T-helper 17 cell (primary cell): ENCODE data around the gene KLK15. TPM values are rescaled to one million over a fixed set of nuclear protein-coding genes. Genes with fewer than 3 reads are reported as not detected.
"Not testable (repeated sequence)": the region's sequence is repeated elsewhere in the genome, so short reads cannot be mapped to it uniquely, and the experiment has no call there.

Experiments
- ATAC-seq: fragments of 150-1000 bp; cut with Tn5 transposase; 2 replicates; pipeline ENCODE4 v1.10.0; 2021; ENCODE audit warnings: mild to moderate bottlenecking, moderate library complexity
- DNase-seq, 3 donors: peaks; one replicate each; pipeline versions ENCODE4 v3.0.0 to v3.0.0-alpha.2; 2020 to 2021
- H3K9me3 ChIP-seq: one replicate; pipeline ENCODE4 v1.7.0; 2013; ENCODE audit warnings: low read length, mild to moderate bottlenecking; ENCODE audit not compliant: control insufficient read depth, poor library complexity, severe bottlenecking
- H3K27ac Mint-ChIP-seq: one replicate; pipeline ENCODE4 v1.8.0; 2022; ENCODE audit warnings: mild to moderate bottlenecking, moderate library complexity, mixed read lengths
- H3K27me3 Mint-ChIP-seq: one replicate; pipeline ENCODE4 v1.8.0; 2022; ENCODE audit warnings: mixed read lengths
- H3K36me3 Mint-ChIP-seq: one replicate; pipeline ENCODE4 v1.8.0; 2022; ENCODE audit warnings: low read depth, mixed read lengths
- H3K4me1 Mint-ChIP-seq: one replicate; pipeline ENCODE4 v1.8.0; 2022; ENCODE audit warnings: mild to moderate bottlenecking, mixed read lengths
- H3K4me3 Mint-ChIP-seq: one replicate; pipeline ENCODE4 v1.8.0; 2022; ENCODE audit warnings: mild to moderate bottlenecking, moderate library complexity, mixed read lengths
- total RNA-seq, 4 donors: library from RNA in 2 of 4; stranded (reverse) in 2 of 4; gene quantifications; one replicate each; pipeline ENCODE4 v1.2.3 and lab custom pipeline; 2022 to 2026

The KLK15 gene
- total RNA-seq, 2 donors from 2014 or later = not detected

- Mint-ChIP-seq H3K27ac (no peak overlapping the region), H3K36me3 (no peaks in the 10 kb centered on the region), H3K4me1 (peaks cover 4% of the 10 kb centered on the region), H3K4me3 (peak overlapping the region; percentile 31), H3K27me3 (no peaks in the 10 kb centered on the region)
- no peaks in the 10 kb centered on the region for H3K9me3 ChIP-seq
- ATAC-seq (peak; percentile 53), DNase-seq (no peak)
Observed at GRCh38 chr19:50794074-50794875, 39.1 kb downstream of the KLK15 start.

- Mint-ChIP-seq H3K4me1 (peaks cover 4% of the 10 kb centered on the region), H3K27me3 (no peaks in the 10 kb centered on the region), H3K4me3 (no peak overlapping the region), H3K27ac (no peak overlapping the region), H3K36me3 (no peaks in the 10 kb centered on the region)
- DNase-seq = no peak
- no peak for ATAC-seq
- H3K9me3 ChIP-seq = no peaks in the 10 kb centered on the region
Observed at GRCh38 chr19:50793558-50794065, 39.8 kb downstream of the KLK15 start.

GRCh38 chr19:50792272-50793250, 40.8 kb downstream of the KLK15 start:
- Mint-ChIP-seq H3K4me1 (peaks cover 4% of the 10 kb centered on the region), H3K36me3 (no peaks in the 10 kb centered on the region), H3K27ac (no peak overlapping the region), H3K27me3 (no peaks in the 10 kb centered on the region), H3K4me3 (no peak overlapping the region)
- no peak for ATAC-seq
- DNase-seq = no peak
- H3K9me3 ChIP-seq = no peaks in the 10 kb centered on the region

DNA sequence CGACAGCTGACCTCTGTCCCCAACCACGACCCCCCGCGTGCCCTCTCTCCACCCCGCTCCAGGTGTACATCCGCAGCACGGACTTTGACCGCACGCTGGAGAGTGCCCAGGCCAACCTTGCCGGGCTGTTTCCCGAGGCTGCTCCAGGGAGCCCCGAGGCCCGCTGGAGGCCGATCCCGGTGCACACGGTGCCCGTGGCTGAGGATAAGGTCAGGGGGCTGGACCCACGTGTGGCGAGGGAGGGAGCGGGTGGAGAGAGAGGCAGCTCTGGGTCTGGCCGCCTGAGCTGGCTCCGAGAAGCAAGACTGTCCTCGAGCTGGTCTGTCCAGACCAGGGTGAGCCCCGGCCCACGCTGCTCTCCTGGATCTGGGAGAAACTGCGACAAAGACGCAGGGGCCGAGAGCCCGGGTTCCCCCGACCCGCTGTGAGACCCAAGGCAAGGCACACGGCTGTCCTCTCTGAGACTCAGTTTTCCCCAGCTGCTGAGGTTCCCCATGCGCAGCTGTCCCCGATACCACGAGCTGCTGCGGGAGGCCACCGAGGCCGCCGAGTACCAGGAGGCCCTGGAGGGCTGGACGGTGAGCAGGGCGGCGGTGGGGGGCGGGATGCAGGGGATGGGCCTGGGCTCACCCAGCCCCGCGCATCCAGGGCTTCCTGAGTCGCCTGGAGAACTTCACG, 41.6 kb downstream of the KLK15 start:
- DNase-seq (no peak), ATAC-seq (no peak)
- no peaks in the 10 kb centered on the region for H3K9me3 ChIP-seq
- Mint-ChIP-seq H3K27me3 (no peaks in the 10 kb centered on the region), H3K27ac (peak overlapping the region; percentile 82), H3K4me1 (peaks cover 4% of the 10 kb centered on the region), H3K4me3 (no peak overlapping the region), H3K36me3 (no peaks in the 10 kb centered on the region)

DNA sequence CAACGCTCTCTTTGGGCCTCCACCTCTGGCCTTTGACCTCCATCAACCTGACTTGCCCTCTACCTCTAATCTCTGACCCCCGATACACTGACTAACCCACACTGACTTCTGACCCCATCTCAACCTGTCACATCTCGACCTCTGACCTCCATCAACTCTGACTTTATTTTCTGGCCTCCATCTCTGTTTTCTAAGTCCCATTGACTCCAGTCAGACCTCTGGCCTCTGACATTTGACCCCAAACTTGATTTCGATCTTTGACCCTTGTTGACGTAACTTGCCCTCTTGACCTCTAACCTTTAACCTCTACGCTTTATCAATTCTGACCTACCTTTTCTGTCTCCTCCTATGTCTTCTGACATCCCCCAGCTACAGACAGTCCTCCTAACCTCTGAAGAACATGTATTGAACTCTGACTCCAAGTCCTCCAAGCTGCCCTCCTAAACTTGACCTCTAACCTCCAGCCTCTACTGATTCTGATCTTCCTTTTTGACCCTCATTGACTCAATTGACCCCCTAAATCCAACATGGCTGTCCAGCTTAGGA, 42.4 kb downstream of the KLK15 start:
- Mint-ChIP-seq H3K27ac (peak overlapping the region; percentile 82), H3K4me1 (peaks cover 4% of the 10 kb centered on the region), H3K36me3 (no peaks in the 10 kb centered on the region), H3K4me3 (no peak overlapping the region), H3K27me3 (no peaks in the 10 kb centered on the region)
- no peaks in the 10 kb centered on the region for H3K9me3 ChIP-seq
- ATAC-seq (no peak), DNase-seq (no peak)

- DNase-seq (no peak), ATAC-seq (no peak)
- H3K27me3 Mint-ChIP-seq = no peaks in the 10 kb centered on the region
- peaks cover 4% of the 10 kb centered on the region for H3K4me1 Mint-ChIP-seq
- no peak within 1 kb of the TSS for H3K4me3 Mint-ChIP-seq
- no peaks in the 10 kb centered on the region for H3K36me3 Mint-ChIP-seq
- H3K9me3 ChIP-seq = no peaks in the 10 kb centered on the region
- peak within 1 kb of the TSS; percentile 82 for H3K27ac Mint-ChIP-seq
Observed at GRCh38 chr19:50790396-50790795, 43.0 kb downstream of the KLK15 start, which contains the start of gene ACP4. TSS of gene ACP4 (plus strand) at chr19:50790415. CDS start at chr19:50790415, 0 bp downstream.

DNA sequence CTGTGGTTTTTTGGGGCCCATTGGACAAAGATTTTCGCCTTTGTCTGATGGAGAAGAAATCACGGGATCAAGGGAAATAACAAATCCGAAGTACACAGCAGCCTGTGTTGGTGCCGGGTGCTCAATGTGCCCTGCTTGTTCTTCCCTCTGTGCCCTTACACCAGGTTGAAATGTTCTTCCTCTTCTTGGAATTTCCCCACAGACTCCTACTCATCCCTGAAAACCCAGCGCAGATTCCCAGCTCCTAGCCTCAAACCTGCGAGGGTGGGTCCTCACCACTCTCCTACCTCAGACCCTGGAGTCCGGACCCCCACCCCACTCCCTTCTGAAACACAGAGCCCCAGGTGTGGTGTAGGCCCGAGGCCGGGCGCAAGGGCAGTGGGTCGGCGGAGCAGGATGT, 48.0 kb downstream of the KLK15 start:
- H3K27ac Mint-ChIP-seq = no peak overlapping the region
- no peak overlapping the region for H3K4me3 Mint-ChIP-seq
- peaks cover 23% of the 10 kb centered on the region for H3K27me3 Mint-ChIP-seq
- no peak for ATAC-seq
- no peaks in the 10 kb centered on the region for H3K9me3 ChIP-seq
- no peak for DNase-seq
- no peaks in the 10 kb centered on the region for H3K36me3 Mint-ChIP-seq
- H3K4me1 Mint-ChIP-seq = no peaks in the 10 kb centered on the region

GRCh38 chr19:50784710-50785109, 48.7 kb downstream of the KLK15 start:
- H3K9me3 ChIP-seq = no peaks in the 10 kb centered on the region
- H3K4me1 Mint-ChIP-seq = no peaks in the 10 kb centered on the region
- DNase-seq = no peak
- no peak for ATAC-seq
- H3K27me3 Mint-ChIP-seq = peaks cover 29% of the 10 kb centered on the region
- H3K27ac Mint-ChIP-seq = peak overlapping the region; percentile 39
- no peaks in the 10 kb centered on the region for H3K36me3 Mint-ChIP-seq
- no peak overlapping the region for H3K4me3 Mint-ChIP-seq

DNA sequence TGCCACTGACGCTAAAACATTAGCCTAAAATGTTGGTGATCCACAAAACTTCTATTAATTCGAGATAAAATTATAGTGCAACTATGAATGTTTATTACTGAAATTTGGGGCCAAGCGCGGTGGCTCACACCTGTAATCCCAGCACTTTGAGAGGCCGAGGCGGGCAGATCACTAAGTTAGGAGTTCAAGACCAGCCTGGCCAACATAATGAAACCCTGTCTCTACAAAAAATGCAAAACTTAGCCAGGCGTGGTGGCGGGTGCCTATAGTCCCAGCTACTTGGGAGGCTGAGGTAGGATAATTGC, 49.6 kb downstream of the KLK15 start:
- not testable (repeated sequence) for ATAC-seq, H3K36me3 Mint-ChIP-seq, H3K27ac Mint-ChIP-seq, DNase-seq, H3K4me3 Mint-ChIP-seq, H3K9me3 ChIP-seq, H3K4me1 Mint-ChIP-seq
- H3K27me3 Mint-ChIP-seq = peaks cover 38% of the 10 kb centered on the region

DNA sequence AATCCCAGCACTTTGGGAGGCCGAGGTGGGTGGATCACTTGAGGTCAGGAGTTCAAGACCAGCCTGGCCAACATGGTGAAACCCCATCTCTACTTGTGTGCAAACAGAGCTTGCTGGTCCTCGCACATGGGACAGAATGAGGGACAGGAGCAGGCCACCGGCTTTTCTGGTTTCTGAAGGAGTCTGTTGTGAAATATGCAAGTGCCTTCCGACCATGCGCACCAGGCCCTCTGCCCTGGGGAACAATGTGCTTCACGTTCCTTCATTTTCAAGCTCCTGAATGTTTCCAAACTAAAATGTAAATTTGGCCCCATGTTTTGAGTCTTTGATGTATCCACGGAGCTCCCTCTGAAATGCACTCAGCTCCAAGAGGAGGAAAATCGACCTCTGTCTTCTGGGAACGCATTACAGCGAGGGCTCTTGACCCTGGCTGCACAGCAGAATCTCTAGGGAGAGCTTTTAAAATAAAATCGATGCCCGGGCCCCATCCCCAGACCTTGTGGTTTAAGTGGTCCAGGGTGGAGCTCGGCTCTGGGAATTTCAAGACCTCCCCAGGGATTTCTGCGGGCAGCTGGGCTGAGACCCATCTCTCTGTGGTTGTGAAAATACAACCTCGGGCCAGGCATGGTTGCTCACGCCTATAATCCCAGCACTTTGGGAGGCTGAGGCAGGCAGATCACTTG, 52.5 kb downstream of the KLK15 start:
- Mint-ChIP-seq H3K4me1 (peaks cover 2% of the 10 kb centered on the region), H3K4me3 (no peak overlapping the region), H3K27ac (no peak overlapping the region), H3K27me3 (peaks cover 60% of the 10 kb centered on the region), H3K36me3 (no peaks in the 10 kb centered on the region)
- H3K9me3 ChIP-seq = no peaks in the 10 kb centered on the region
- no peak for DNase-seq
- no peak for ATAC-seq

DNA sequence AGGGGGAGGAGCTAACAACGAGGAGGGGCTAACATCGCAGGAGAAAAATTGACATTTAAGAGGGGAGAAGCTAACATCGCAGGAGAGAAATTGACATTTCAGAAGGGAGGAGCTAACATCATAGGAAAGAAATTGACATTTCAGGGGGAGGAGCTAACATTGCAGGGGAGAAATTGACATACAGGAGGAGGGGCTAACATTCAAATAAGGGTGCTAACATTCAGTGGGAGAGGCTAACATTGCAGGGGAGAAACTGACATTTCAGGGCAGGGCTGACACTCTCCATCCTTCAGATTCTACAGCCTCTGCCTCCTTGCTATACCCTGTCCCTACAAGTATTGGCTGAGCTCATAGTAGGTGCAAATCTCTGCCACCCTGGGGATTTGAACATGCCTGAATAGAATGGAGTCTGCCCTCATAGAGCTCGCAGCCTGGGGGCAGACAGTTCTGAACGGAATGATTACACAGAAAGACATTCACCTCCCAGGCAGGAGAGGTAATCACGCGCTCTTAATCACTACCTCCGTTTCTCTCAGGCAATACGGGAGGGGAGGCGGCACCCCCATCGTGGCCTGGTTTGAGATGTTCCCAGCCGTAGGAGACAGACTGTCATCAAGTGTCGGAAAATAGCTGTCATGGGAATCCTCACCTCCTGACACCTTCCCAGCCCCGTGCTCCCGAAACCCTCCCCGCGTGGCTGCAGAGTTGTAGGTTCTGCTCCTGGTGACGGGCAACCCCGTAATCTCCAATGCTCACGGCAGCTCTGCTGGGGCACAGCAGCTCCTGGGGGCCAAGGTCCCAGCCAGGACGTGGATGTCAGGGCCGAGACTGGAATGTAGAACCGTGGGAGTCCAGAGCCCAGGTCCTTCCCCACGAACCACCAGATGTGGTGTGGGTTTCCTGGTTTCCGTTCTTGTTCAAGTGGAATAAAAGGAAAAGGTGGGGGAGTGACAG, 53.6 kb downstream of the KLK15 start:
- no peak for DNase-seq
- peak overlapping the region; percentile 37 for H3K27ac Mint-ChIP-seq
- ATAC-seq = no peak
- H3K36me3 Mint-ChIP-seq = no peaks in the 10 kb centered on the region
- peaks cover 2% of the 10 kb centered on the region for H3K4me1 Mint-ChIP-seq
- no peaks in the 10 kb centered on the region for H3K9me3 ChIP-seq
- H3K27me3 Mint-ChIP-seq = peaks cover 65% of the 10 kb centered on the region
- no peak overlapping the region for H3K4me3 Mint-ChIP-seq
